Lung (tissue), 5 donors: ENCODE data around the gene NXF1. TPM values are rescaled to one million over a fixed set of nuclear protein-coding genes. Genes with fewer than 3 reads are reported as not detected.

Experiments used
- polyA plus RNA-seq, 2 donors: library from polyadenylated mRNA; stranded (reverse); fragments of 200-250 nt; gene quantifications; one replicate each; pipeline ENCODE4 v1.2.1, GENCODE V29; 2013
- small RNA-seq: library from RNA; depleted of rRNA; stranded (forward); fragments of <200 nt; gene quantifications from one replicate; pipeline ENCODE3, GENCODE V24; 2014; ENCODE audit warnings: low replicate concordance
- total RNA-seq, 2 donors: library from RNA; depleted of rRNA in 1 of 2; stranded (reverse); fragments of >200 nt in 1 of 2; gene quantifications; one replicate each; pipeline ENCODE4 v1.2.1, GENCODE V29; 2014 to 2021
- donor health status: Bipolar disorder and iron deficiency.
- donor health status: healthy.
- donor health status: DM: yes; HTN: yes; CAD: no.

Gene NXF1
- total and polyA plus RNA-seq, 4 donors = 62.6 to 89.4 (median 75.5) TPM

Small RNA genes within 50 kb of the gene (small RNA-seq; reads per million reads assigned to genes)
- gene MIR6514 (0.12 reads per million), gene RF00099 (not detected), gene RNU6-118P (not detected), gene SNORD22 (not detected), gene SNORD26 (not detected), gene SNORD27 (not detected), gene SNORD28 (not detected), gene SNORD30 (1,277 reads per million, percentile 99 among the genes with 10 or more reads in this experiment)

Other genes starting within 250 kb of the NXF1 start
- gene EEF1G, start 231.5 kb downstream of the NXF1 start, total RNA-seq = 1,000 to 10,000 TPM in 1 of 2 donors, 100 to 1,000 TPM in 1; 941 to 1,160 TPM
- gene EEF1G, start 231.5 kb downstream of the NXF1 start, polyA plus RNA-seq = 1,000 to 10,000 TPM; 1,043 to 1,130 TPM
- gene TUT1, start 213.9 kb downstream of the NXF1 start, total RNA-seq = 10 to 100 TPM; 10.8 to 19.4 TPM
- gene TUT1, start 213.9 kb downstream of the NXF1 start, polyA plus RNA-seq = 10 to 100 TPM; 15.2 to 21.9 TPM
- gene MTA2, start 203.6 kb downstream of the NXF1 start, total RNA-seq = 10 to 100 TPM; 53.7 to 74.4 TPM
- 10 to 100 TPM; 57.0 to 62.2 TPM for gene MTA2, start 203.6 kb downstream of the NXF1 start, polyA plus RNA-seq
- 10 to 100 TPM; 29.1 to 95.4 TPM for gene EML3, start 192.7 kb downstream of the NXF1 start, total RNA-seq
- gene EML3, start 192.7 kb downstream of the NXF1 start, polyA plus RNA-seq = 10 to 100 TPM; 59.5 to 66.4 TPM
- gene ROM1, start 192.2 kb downstream of the NXF1 start, total RNA-seq = 1 to 10 TPM; 3.5 to 9.6 TPM
- gene ROM1, start 192.2 kb downstream of the NXF1 start, polyA plus RNA-seq = 10 to 100 TPM in 1 of 2 donors, 1 to 10 TPM in 1; 9.3 to 17.9 TPM
- 10 to 100 TPM; 14.6 to 48.7 TPM for gene B3GAT3, start 183.5 kb downstream of the NXF1 start, total RNA-seq
- 10 to 100 TPM; 50.3 to 58.0 TPM for gene B3GAT3, start 183.5 kb downstream of the NXF1 start, polyA plus RNA-seq
- 100 to 1,000 TPM; 181 to 266 TPM for gene GANAB, start 158.8 kb downstream of the NXF1 start, total RNA-seq
- gene GANAB, start 158.8 kb downstream of the NXF1 start, polyA plus RNA-seq = 100 to 1,000 TPM; 104 to 155 TPM
- 10 to 100 TPM; 15.5 to 22.7 TPM for gene INTS5, start 152.1 kb downstream of the NXF1 start, total RNA-seq
- 10 to 100 TPM in 1 of 2 donors, 1 to 10 TPM in 1; 8.5 to 17.4 TPM for gene INTS5, start 152.1 kb downstream of the NXF1 start, polyA plus RNA-seq
- 10 to 100 TPM; 19.0 to 54.0 TPM for gene C11orf98, start 140.2 kb downstream of the NXF1 start, total RNA-seq
- 100 to 1,000 TPM; 135 to 140 TPM for gene C11orf98, start 140.2 kb downstream of the NXF1 start, polyA plus RNA-seq
- gene CSKMT, start 140.1 kb downstream of the NXF1 start, total RNA-seq = 10 to 100 TPM in 1 of 2 donors, 1 to 10 TPM in 1; 5.3 to 19.8 TPM
- gene CSKMT, start 140.1 kb downstream of the NXF1 start, polyA plus RNA-seq = 10 to 100 TPM; 11.0 to 37.1 TPM
- gene UQCC3, start 133.8 kb downstream of the NXF1 start, total RNA-seq = 10 to 100 TPM in 1 of 2 donors, 1 to 10 TPM in 1; 8.6 to 10.4 TPM
- gene UQCC3, start 133.8 kb downstream of the NXF1 start, polyA plus RNA-seq = 10 to 100 TPM in 1 of 2 donors, 1 to 10 TPM in 1; 8.7 to 20.1 TPM
- gene LBHD1, start 133.2 kb downstream of the NXF1 start, total RNA-seq = 1 to 10 TPM; 4.4 to 8.9 TPM
- gene LBHD1, start 133.2 kb downstream of the NXF1 start, polyA plus RNA-seq = 1 to 10 TPM; 4.4 to 5.7 TPM
- gene UBXN1, start 126.4 kb downstream of the NXF1 start, total RNA-seq = 10 to 100 TPM; 54.8 to 80.2 TPM
- gene UBXN1, start 126.4 kb downstream of the NXF1 start, polyA plus RNA-seq = 100 to 1,000 TPM; 149 to 168 TPM
- 1 to 10 TPM in 1 of 2 donors, under 1 TPM in 1; 0.57 to 2.6 TPM for gene LRRN4CL, start 115.9 kb downstream of the NXF1 start, total RNA-seq
- 1 to 10 TPM in 1 of 2 donors, under 1 TPM in 1; 0.46 to 1.9 TPM for gene LRRN4CL, start 115.9 kb downstream of the NXF1 start, polyA plus RNA-seq
- 100 to 1,000 TPM in 1 of 2 donors, 10 to 100 TPM in 1; 30.7 to 120 TPM for gene BSCL2, start 98.0 kb downstream of the NXF1 start, total RNA-seq
- gene BSCL2, start 98.0 kb downstream of the NXF1 start, polyA plus RNA-seq = 100 to 1,000 TPM in 1 of 2 donors, 10 to 100 TPM in 1; 65.7 to 190 TPM
- gene GNG3, start 97.8 kb downstream of the NXF1 start, total RNA-seq = under 1 TPM in 1 of 2 donors, not detected in 1; 0.40 TPM
- gene GNG3, start 97.8 kb downstream of the NXF1 start, polyA plus RNA-seq = under 1 TPM; 0.05 to 0.26 TPM
- gene HNRNPUL2, start 78.0 kb downstream of the NXF1 start, total RNA-seq = 10 to 100 TPM; 41.4 to 53.1 TPM
- gene HNRNPUL2, start 78.0 kb downstream of the NXF1 start, polyA plus RNA-seq = 10 to 100 TPM; 25.6 to 29.5 TPM
- 10 to 100 TPM; 27.7 to 33.8 TPM for gene TTC9C, start 77.0 kb downstream of the NXF1 start, total RNA-seq
- gene TTC9C, start 77.0 kb downstream of the NXF1 start, polyA plus RNA-seq = 10 to 100 TPM; 22.6 to 55.5 TPM
- 10 to 100 TPM in 1 of 2 donors, 1 to 10 TPM in 1; 8.9 to 12.9 TPM for gene ZBTB3, start 51.3 kb downstream of the NXF1 start, total RNA-seq
- gene ZBTB3, start 51.3 kb downstream of the NXF1 start, polyA plus RNA-seq = 1 to 10 TPM; 2.1 to 5.8 TPM
- 10 to 100 TPM; 52.0 to 72.9 TPM for gene POLR2G, start 43.9 kb downstream of the NXF1 start, total RNA-seq
- 100 to 1,000 TPM; 141 to 148 TPM for gene POLR2G, start 43.9 kb downstream of the NXF1 start, polyA plus RNA-seq
- gene TAF6L, start 34.0 kb downstream of the NXF1 start, total RNA-seq = 10 to 100 TPM; 22.6 to 27.8 TPM
- 10 to 100 TPM; 18.7 to 32.7 TPM for gene TAF6L, start 34.0 kb downstream of the NXF1 start, polyA plus RNA-seq
- 10 to 100 TPM; 40.0 to 61.0 TPM for gene TMEM179B, start 18.0 kb downstream of the NXF1 start, total RNA-seq
- gene TMEM179B, start 18.0 kb downstream of the NXF1 start, polyA plus RNA-seq = 10 to 100 TPM; 68.8 to 87.6 TPM
- 10 to 100 TPM in 1 of 2 donors, 1 to 10 TPM in 1; 9.7 to 15.6 TPM for gene TMEM223, start 13.4 kb downstream of the NXF1 start, total RNA-seq
- 10 to 100 TPM; 21.9 to 38.6 TPM for gene TMEM223, start 13.4 kb downstream of the NXF1 start, polyA plus RNA-seq
- 10 to 100 TPM; 38.7 to 47.6 TPM for gene STX5, start 26.6 kb upstream of the NXF1 start, total RNA-seq
- 10 to 100 TPM; 19.8 to 36.6 TPM for gene STX5, start 26.6 kb upstream of the NXF1 start, polyA plus RNA-seq
- gene TEX54, start 27.4 kb upstream of the NXF1 start, total RNA-seq = not detected
- not detected for gene TEX54, start 27.4 kb upstream of the NXF1 start, polyA plus RNA-seq
- gene WDR74, start 34.1 kb upstream of the NXF1 start, total RNA-seq = 10 to 100 TPM; 26.2 to 41.4 TPM
- 10 to 100 TPM; 42.5 to 64.1 TPM for gene WDR74, start 34.1 kb upstream of the NXF1 start, polyA plus RNA-seq
- 100 to 1,000 TPM; 151 to 249 TPM for gene SLC3A2, start 75.5 kb upstream of the NXF1 start, total RNA-seq
- gene SLC3A2, start 75.5 kb upstream of the NXF1 start, polyA plus RNA-seq = 100 to 1,000 TPM; 173 to 265 TPM
- gene CHRM1, start 115.9 kb upstream of the NXF1 start, total RNA-seq = 1 to 10 TPM; 1.1 to 1.5 TPM
- 1 to 10 TPM in 1 of 2 donors, under 1 TPM in 1; 0.38 to 1.3 TPM for gene CHRM1, start 115.9 kb upstream of the NXF1 start, polyA plus RNA-seq
- gene SLC22A6, start 179.5 kb upstream of the NXF1 start, total RNA-seq = not detected
- not detected for gene SLC22A6, start 179.5 kb upstream of the NXF1 start, polyA plus RNA-seq
- not detected for gene SLC22A8, start 210.4 kb upstream of the NXF1 start, total RNA-seq
- gene SLC22A8, start 210.4 kb upstream of the NXF1 start, polyA plus RNA-seq = not detected